Activated naive CD4-positive, alpha-beta T cell (primary cell): ENCODE results near the gene ZNF234.
"Not testable (repeated sequence)": the region's sequence is repeated elsewhere in the genome, so short reads cannot be mapped to it uniquely, and the experiment has no call there.

Source experiments
- DNase-seq, 4 experiments: peaks; one replicate each; lab custom pipeline; 2025; lab: John Stamatoyannopoulos, UW

ZNF234 gene

DNA sequence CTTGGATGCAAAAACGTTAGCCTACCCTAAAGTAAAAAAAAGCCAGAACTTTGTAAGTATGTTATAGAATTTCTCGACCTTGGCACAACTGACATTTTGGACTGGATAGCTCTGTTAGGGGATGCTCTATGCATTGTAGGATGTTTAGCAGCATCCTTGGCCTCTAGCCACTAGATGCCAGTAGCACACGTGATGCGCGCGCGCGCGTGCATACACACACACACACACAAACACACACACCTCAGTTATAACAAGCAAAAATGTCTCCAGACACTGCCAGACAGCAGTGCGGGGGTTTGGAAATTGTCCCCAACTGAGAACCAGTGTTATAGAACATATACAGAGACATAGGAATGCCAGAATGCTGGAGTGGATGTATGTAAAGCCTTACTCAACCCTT is 40.8 kb downstream of the ZNF234 start:
- DNase-seq = no peak

DNA sequence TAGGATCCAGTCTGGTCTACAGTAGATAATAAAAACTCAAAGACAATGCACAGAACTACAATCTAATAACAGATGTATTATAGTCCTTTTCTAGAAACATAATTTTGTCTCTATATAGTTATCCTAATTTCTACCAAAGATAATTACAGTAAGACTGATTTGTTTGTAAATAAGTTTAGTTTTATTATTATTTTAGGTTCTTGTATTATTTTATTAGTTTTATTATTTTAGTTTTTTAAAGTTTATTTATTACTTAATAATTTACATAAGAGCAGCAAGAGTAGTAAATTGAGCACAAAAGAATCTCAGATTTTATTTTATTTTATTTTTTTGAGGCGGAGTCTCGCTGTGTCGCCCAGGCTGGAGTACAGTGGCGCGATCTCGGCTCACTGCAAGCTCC is 48.7 kb downstream of the ZNF234 start:
- no peak for DNase-seq

DNA sequence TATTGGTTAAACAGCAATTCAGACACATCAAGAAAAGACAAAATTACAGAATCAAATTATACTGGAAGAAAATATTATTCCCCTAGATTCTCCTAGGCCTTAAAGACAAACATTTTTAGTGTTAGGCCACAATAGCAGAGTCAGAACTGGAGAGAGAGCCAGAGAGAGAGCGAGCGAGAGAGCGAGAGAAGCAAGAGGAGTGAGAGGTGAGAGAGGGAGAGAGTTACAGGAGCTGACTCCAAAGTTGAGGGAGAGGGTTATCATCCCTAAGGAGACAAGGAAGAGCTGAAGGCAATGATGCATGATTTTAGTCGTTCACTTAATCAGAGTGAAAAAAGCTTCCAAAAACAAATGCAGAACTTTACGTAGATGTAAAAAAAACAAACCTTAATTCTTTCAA is 50.8 kb downstream of the ZNF234 start:
- no peak for DNase-seq

GRCh38 chr19:44196772-44197171 is 55.4 kb downstream of the ZNF234 start:
- DNase-seq = no peak

DNA sequence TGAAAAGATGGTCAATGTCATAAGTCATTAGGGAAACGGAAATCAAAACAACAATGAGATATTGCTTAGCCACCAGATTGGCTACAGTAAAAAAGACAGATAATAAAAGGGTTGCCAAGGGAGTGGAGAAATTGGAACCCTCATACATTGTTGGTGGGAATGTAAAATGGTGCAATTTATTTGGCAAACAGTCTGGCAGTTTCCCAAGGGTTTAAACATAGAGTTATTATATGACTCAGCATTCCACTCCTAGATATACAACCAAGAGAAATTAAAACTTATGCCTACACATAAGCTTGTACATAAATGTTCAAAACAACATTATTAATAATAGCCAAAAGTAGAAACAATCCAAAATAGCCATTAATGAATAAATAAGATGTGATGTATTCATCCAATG is 61.1 kb downstream of the ZNF234 start:
- no peak for DNase-seq

GRCh38 chr19:44202974-44203373 is 61.6 kb downstream of the ZNF234 start:
- DNase-seq = no peak

GRCh38 chr19:44203877-44204276 is 62.5 kb downstream of the ZNF234 start:
- DNase-seq = not testable (repeated sequence)

DNA sequence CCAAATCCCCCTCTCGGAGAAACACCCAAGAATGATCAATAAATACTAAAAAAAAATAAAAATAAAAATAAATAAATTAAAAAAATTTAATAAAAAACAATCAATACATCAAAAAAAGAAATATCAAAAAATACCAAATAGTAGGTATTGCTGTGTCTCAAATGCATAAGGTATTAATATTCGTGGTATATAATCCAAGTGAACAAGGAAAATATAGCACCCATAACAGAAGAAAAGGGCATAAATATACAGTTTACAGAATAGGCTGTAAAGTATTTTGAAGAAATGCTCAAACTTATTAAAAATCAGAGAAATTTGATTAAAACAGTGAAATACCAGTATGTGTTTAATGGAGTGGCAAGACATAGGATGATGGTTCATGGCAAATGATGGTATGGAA is 63.4 kb downstream of the ZNF234 start:
- DNase-seq = no peak

- peak; percentile 31 to 66 (median 52) for DNase-seq
These were observed 65.9 kb downstream of the ZNF234 start for GRCh38 chr19:44207126-44207803.
